ENCODE results near the gene ESYT1. TPM values are rescaled to one million over a fixed set of nuclear protein-coding genes. Genes with fewer than 3 reads are reported as not detected.

Gene ESYT1
- total RNA-seq, 1 experiment from 2014 or later: 152 TPM

- Histone ChIP-seq H3K27me3 (ENCODE audit: control insufficient read depth, insufficient read depth, low read length) (no peaks in the 10 kb centered on the region), H3K4me3 (ENCODE audit: low read depth in 2 of 2, low read length in 2 of 2) (peak overlapping the region; percentile 74 to 78), H3K4me1 (ENCODE audit: control insufficient read depth, insufficient read depth, low read length) (peaks cover 39% of the 10 kb centered on the region), H3K27ac (ENCODE audit: low read length) (peak overlapping the region; percentile 92), H3K36me3 (ENCODE audit: control insufficient read depth, insufficient read depth, low read length) (peaks cover 2% of the 10 kb centered on the region; the same call in 1 of the 2 replicates), H3K9me3 (ENCODE audit: control insufficient read depth, insufficient read depth, low read depth, low read length) (no peaks in the 10 kb centered on the region)
- CTCF ChIA-PET: no interaction called here
- intact Hi-C loops (cut with micrococcal nuclease; ENCODE audit: unreplicated experiment): loop anchor here (5.0 kb wide), 1 partner anchor 40 kb away; the partner anchor contains the start of genes RPL41 and ZC3H10
- no peak; a peak in 1 of 4 replicates for TF ChIP-seq REST (IDR thresholded peaks at IDR 0.05; ENCODE audit: insufficient read depth in 1 of 2, low read depth in 2 of 2, low read length in 1 of 2)
- TF ChIP-seq SIN3A (IDR thresholded peaks at IDR 0.05; ENCODE audit: borderline replicate concordance, insufficient read depth, low read depth, low read length): 0 out of 2 replicates have a peak, but pooled peaks have one; percentile 40
- TF ChIP-seq POLR2AphosphoS5 (IDR thresholded peaks at IDR 0.05; ENCODE audit: low read depth, low read length): peak; percentile 72; the same call in 1 of the 2 replicates
- no TSS peak for BruUV-seq (replicated peaks)
- in situ Hi-C loops (cut with HindIII; ENCODE audit: low pct_unique_long_range_greater_than_20kb, low sequenced_read_pairs): no loop called here
- ATAC-seq (peak; percentile 72), DNase-seq (ENCODE audit: low read depth, low spot score) (peak; percentile 43)
- POLR2A ChIA-PET: interaction anchor here (0.7 kb wide), 1 partner anchor 39 kb away, joined by 3 read pairs; no protein-coding TSS in a partner anchor
Measured at GRCh38 chr12:56157201-56158028, 29.3 kb downstream of the ESYT1 start.

- peaks cover 2% of the 10 kb centered on the region; the same call in 1 of the 2 replicates for H3K36me3 ChIP-seq (ENCODE audit: control insufficient read depth, insufficient read depth, low read length)
- ChIA-PET POLR2A (interaction anchor here (0.7 kb wide), 1 partner anchor 40 kb away, joined by 3 read pairs; no protein-coding TSS in a partner anchor), CTCF (interaction anchor here (1.4 kb wide), 1 partner anchor 32 kb away, joined by 3 read pairs; no protein-coding TSS in a partner anchor)
- H3K27me3 ChIP-seq (ENCODE audit: control insufficient read depth, insufficient read depth, low read length): no peaks in the 10 kb centered on the region
- DNase-seq (ENCODE audit: low read depth, low spot score) (peak; percentile 86), ATAC-seq (peak; percentile 89)
- BruUV-seq (replicated peaks): no TSS peak
- intact Hi-C loops (cut with micrococcal nuclease; ENCODE audit: unreplicated experiment): loop anchor here (5.0 kb wide), 1 partner anchor 41 kb away; the partner anchor contains the start of genes RPL41 and ZC3H10
- TF ChIP-seq POLR2AphosphoS5 (IDR thresholded peaks at IDR 0.05; ENCODE audit: low read depth, low read length) (peak; percentile 99), REST (IDR thresholded peaks at IDR 0.05; ENCODE audit: insufficient read depth in 1 of 2, low read depth in 2 of 2, low read length in 1 of 2) (no peak), SIN3A (IDR thresholded peaks at IDR 0.05; ENCODE audit: borderline replicate concordance, insufficient read depth, low read depth, low read length) (peak; percentile 55; the same call in 1 of the 2 replicates), CTCF (IDR thresholded peaks at IDR 0.05) (no peak)
- peak within 1 kb of the TSS; percentile 92 for H3K27ac ChIP-seq (ENCODE audit: low read length)
- H3K9me3 ChIP-seq (ENCODE audit: control insufficient read depth, insufficient read depth, low read depth, low read length): no peaks in the 10 kb centered on the region
- in situ Hi-C loops (cut with HindIII; ENCODE audit: low pct_unique_long_range_greater_than_20kb, low sequenced_read_pairs): no loop called here
- peak within 1 kb of the TSS; percentile 74 to 78 for H3K4me3 ChIP-seq (ENCODE audit: low read depth in 2 of 2, low read length in 2 of 2)
- H3K4me1 ChIP-seq (ENCODE audit: control insufficient read depth, insufficient read depth, low read length): peaks cover 32% of the 10 kb centered on the region
Measured at GRCh38 chr12:56158029-56158925, 30.2 kb downstream of the ESYT1 start, which contains the start of gene MYL6. TSS of gene MYL6 (plus strand) at chr12:56158359. CDS start at chr12:56158402, 43 bp downstream.
